Skeletal muscle satellite cell (primary cell): ENCODE results near the gene RHOF.
A peak's percentile ranks its signal among the peaks of the same experiment; 100 is the strongest.

Source experiments
- H3K27me3 ChIP-seq: 2 replicates; pipeline ENCODE4 v1.7.0; 2013; ENCODE audit warnings: low read length; ENCODE audit not compliant: control insufficient read depth, insufficient read depth
- H3K36me3 ChIP-seq: 2 replicates; pipeline ENCODE4 v1.7.0; 2013; ENCODE audit warnings: mild to moderate bottlenecking, control low read depth, low read length; ENCODE audit not compliant: insufficient read depth
- H3K4me1 ChIP-seq: 2 replicates; pipeline ENCODE4 v1.7.0; 2013; ENCODE audit warnings: low read length; ENCODE audit not compliant: control insufficient read depth, insufficient read depth
- H3K4me2 ChIP-seq: 2 replicates; pipeline ENCODE4 v1.7.0; 2013; ENCODE audit warnings: mild to moderate bottlenecking, low read length
- H3K4me3 ChIP-seq: 2 replicates; pipeline ENCODE4 v1.7.0; 2013; ENCODE audit warnings: low read length
- H3K9ac ChIP-seq: 2 replicates; pipeline ENCODE4 v1.7.0; 2013; ENCODE audit warnings: mild to moderate bottlenecking, low read depth, low read length, moderate library complexity
- H3K9me3 ChIP-seq: replicated peaks from 2 replicates; pipeline ENCODE4 v1.7.0; 2013; ENCODE audit warnings: mild to moderate bottlenecking, control low read depth, low read length

Gene RHOF

DNA sequence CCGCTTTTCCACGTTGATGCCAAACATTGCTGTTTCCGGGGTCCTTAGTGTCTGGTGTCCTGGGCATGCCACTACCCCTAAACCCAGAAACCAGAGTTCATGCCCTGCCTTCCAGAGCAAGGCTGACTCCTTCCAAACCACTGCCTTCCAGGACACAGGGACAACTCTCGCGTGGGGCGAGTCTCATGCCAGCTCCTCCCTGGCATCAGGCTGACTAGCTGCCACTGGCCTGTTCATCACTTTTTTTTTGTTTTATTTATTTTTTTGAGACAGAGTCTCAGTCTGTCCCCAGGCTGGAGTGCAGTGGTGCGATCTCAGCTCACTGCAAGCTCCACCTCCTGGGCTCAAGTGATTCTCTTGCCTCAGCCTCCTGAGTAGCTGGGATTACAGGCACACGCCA, 15.1 kb upstream of the RHOF start:
- no peak overlapping the region for H3K4me3 ChIP-seq
- no peaks in the 10 kb centered on the region for H3K9me3 ChIP-seq
- H3K9ac ChIP-seq, result no peak overlapping the region
- H3K4me2 ChIP-seq, result no peak overlapping the region
- H3K4me1 ChIP-seq, result peaks cover 43% of the 10 kb centered on the region
- H3K27me3 ChIP-seq, result no peaks in the 10 kb centered on the region
- peaks cover 57% of the 10 kb centered on the region for H3K36me3 ChIP-seq

DNA sequence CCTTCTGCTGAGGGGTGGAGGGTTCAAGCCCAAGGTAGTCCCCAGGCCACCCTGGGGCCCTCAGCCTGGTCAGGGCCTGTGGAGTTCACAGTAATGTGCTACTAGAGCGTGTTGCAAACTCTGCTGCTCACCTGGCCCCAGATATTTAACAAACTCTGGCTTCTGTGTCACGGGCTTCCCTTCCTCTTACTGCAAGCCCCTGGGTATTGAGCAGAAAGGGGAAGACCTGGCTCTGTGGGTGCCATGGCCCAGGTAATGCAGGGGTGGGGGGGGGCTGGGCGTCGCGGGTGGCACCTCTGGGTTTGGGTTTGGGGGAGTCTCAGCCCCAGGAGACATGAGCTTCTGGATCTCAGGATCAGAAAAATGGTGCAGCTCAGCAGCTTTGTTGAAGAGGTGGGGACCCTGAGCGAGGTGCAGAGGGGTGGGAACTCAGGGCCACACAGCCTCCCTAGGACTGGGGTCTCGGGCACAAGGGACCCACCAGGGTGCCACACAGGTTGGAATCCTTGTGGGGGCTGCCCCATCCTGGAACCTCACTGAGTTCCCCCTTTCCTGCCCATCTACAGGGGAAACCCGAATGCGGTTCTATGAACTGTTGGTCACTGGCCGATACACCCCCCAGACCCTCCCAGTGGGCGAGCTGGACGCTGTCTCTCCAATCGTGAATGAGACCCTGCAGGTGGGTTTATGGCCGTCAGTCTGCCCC, 14.3 kb upstream of the RHOF start:
- H3K9me3 ChIP-seq, result no peaks in the 10 kb centered on the region
- no peak overlapping the region for H3K4me2 ChIP-seq
- H3K9ac ChIP-seq, result peak overlapping the region; percentile 99
- peaks cover 34% of the 10 kb centered on the region for H3K4me1 ChIP-seq
- no peak overlapping the region for H3K4me3 ChIP-seq
- no peaks in the 10 kb centered on the region for H3K27me3 ChIP-seq
- peaks cover 52% of the 10 kb centered on the region for H3K36me3 ChIP-seq

DNA sequence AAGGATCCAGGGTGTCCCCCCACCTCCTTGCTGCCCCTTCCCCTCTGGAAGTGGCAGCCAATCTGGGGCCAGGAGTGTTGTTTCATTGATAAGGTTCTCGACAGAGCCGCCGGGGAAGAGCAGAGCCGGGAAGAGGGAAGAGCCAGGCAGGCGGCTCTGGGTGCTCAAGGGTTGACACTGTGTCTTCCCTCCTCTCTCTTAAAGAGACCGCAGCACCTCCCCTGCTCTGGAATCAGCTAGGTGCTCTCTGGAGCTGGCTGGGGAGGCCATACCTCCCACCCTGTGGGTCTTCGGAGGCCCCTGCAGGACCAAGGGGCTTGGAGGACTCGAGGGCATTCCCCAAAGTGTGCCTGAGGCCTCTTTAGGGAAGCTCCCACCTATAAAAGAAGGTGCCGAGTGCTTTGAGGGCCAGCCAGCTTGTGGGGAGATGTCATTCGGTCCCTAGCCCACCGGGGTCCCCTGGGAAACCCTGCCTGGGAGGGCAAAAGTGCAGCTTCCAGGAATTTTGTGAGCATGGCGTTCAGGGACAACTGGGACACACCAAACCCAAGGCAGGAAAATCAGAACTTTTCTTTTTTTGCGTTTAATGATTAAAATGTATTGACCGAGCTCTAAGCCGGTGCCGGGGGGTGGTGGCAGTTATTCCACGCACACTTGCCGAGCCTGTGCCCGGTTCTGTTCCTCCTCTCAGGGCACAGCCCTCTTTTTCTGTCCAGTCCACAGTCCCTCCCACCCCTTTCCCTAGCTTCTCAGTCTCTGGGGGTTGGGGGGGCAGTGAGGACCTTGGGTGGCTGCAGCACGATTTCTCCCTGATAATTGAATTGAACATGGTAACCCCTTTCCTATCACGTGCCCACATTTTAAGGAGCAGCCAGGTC, 13.3 kb upstream of the RHOF start:
- Histone ChIP-seq H3K9me3 (no peaks in the 10 kb centered on the region), H3K36me3 (peaks cover 52% of the 10 kb centered on the region), H3K4me3 (peak overlapping the region; percentile 74), H3K9ac (peak overlapping the region; percentile 99), H3K27me3 (no peaks in the 10 kb centered on the region), H3K4me2 (peak overlapping the region; percentile 93), H3K4me1 (peaks cover 36% of the 10 kb centered on the region)

DNA sequence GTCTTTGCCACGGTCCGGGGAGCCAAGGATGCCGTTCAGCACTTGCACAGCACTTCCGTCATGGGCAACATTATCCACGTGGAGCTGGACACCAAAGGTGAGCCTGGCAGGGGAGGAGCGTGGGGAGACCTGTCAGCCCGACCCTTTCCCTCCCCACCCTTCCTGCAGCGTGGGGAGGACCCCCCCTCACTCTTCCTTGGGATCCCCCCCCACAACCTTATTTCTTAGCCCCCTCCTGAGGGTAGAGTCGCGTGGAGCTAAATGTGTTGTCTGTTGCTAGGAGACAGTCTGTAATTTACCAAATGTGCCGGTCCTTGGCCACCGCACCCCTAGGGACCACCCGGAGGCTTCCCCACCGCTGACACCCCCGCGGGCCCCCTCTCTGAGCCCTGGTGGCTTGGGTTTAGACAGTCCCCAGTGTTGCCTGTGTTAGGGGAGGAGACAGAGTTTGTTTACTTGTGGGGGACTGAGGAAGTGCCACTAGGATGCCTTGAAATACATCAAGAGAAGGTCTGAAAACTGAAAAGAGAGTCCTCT, 12.6 kb upstream of the RHOF start:
- Histone ChIP-seq H3K9me3 (no peaks in the 10 kb centered on the region), H3K36me3 (peaks cover 45% of the 10 kb centered on the region), H3K4me1 (peaks cover 36% of the 10 kb centered on the region), H3K27me3 (no peaks in the 10 kb centered on the region), H3K4me3 (peak overlapping the region; percentile 74), H3K9ac (peak overlapping the region; percentile 99), H3K4me2 (peak overlapping the region; percentile 93)

DNA sequence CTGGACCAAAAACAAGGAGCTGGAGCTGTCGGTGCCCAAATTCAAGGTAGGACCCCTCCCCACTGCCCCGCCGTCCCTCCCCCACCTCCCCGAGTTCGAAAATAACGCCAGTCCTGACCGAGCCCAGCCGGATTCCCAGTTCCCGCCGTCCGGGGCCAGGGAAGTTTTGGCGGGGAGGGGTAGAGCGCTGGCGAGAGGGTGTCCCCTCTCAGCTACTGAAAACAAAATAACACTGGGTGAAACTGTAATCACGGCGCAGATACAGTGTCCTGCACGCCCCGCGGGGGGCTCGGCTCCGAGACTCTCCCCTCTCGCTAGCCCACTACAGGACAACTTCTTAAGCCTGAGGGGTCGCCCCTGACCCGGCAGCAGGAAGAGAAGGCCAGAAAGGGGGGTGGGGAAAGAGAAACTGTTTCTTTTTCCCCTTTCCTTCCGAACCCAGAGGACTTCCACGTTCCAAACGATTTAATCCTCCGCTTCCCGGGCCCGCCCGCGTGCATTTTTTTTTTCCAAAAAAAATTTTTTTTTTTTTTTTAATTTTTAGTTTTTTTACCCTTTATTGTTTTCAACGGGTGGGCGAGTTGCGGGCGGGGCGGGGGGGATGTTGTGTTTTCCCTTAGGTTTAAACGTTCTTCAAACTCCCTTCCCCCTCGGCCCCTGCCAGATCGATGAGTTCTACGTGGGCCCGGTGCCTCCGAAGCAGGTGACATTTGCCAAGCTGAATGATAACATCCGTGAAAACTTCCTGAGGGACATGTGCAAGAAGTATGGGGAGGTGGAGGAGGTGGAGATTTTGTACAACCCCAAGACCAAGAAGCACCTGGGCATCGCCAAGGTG, 11.9 kb upstream of the RHOF start:
- Histone ChIP-seq H3K9ac (peak overlapping the region; percentile 99), H3K9me3 (no peaks in the 10 kb centered on the region), H3K36me3 (peaks cover 38% of the 10 kb centered on the region), H3K4me3 (peak overlapping the region; percentile 74), H3K4me2 (peak overlapping the region; percentile 93), H3K4me1 (peaks cover 37% of the 10 kb centered on the region), H3K27me3 (no peaks in the 10 kb centered on the region)

DNA sequence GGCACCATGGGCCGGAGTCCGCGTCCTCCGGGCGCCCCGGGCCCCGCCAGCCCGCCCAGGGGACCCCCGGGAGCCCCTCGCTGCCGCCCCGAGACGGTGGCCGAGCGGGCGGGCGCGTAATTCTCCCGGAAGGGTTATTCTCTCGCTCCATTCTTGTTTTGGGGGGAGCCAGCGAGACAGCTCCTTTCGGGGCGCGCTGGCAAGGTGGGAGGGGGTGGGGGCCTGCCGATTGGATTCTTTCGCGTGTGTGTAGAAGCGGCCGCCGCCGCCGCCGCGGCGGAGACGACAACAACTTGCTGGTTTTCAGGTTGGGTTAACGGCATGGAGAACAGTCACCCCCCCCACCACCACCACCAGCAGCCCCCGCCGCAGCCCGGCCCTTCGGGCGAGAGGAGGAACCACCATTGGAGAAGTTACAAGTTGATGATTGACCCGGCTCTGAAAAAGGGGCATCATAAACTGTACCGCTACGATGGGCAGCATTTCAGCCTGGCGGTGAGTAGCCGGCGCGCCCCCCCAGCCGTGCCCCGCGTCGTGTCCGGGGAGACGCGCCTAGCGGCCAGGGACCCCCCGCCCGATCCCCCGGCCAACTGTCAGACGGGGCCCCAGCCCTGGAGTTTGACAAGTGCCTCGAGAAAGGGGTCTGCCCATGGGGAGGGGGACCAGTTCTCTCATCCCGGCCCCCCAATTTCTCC, 11.1 kb upstream of the RHOF start:
- Histone ChIP-seq H3K4me1 (peaks cover 37% of the 10 kb centered on the region), H3K9ac (peak overlapping the region; percentile 99), H3K4me2 (peak overlapping the region; percentile 93), H3K9me3 (no peaks in the 10 kb centered on the region), H3K36me3 (peaks cover 30% of the 10 kb centered on the region), H3K4me3 (peak overlapping the region; percentile 74), H3K27me3 (no peaks in the 10 kb centered on the region)

DNA sequence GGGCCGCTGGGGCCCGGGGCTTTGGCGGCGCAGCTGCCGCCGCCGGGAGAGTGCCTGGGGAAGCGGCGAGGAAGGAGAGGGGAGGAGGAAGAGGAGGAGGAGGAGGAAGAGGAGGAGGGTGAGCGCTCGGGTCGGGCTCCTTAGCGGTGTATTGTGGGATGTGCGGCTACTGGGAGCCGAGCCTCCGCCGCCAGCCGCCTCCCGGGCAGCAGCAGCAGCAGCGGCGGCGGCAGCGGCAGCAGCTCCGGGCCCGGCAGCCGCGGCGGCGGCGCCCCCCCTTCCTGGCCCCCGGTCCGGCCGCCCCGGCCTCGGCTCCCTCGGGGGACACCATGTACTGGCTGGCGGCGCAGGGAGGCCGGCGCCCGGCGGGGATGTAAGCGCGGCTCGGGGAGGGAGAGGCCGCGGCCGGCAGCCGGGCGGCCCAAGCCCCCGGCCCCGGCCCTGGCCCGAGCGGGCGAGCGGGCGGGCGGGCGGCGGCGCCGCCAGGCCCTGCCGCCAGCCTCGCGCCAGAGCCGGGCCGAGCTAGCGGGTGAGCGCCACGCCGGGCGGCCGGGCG, 10.5 kb upstream of the RHOF start, which contains the start of gene SETD1B:
TSS of gene SETD1B (plus strand) at position 149 of the 556 bp plus-strand sequence. CDS start 729 bp downstream, outside the sequence.
- peaks cover 23% of the 10 kb centered on the region for H3K36me3 ChIP-seq
- H3K9ac ChIP-seq, result peak within 1 kb of the TSS; percentile 99
- H3K4me3 ChIP-seq, result peak within 1 kb of the TSS; percentile 74
- H3K4me1 ChIP-seq, result peaks cover 42% of the 10 kb centered on the region
- no peaks in the 10 kb centered on the region for H3K9me3 ChIP-seq
- H3K27me3 ChIP-seq, result no peaks in the 10 kb centered on the region
- H3K4me2 ChIP-seq, result peak within 1 kb of the TSS; percentile 98

DNA sequence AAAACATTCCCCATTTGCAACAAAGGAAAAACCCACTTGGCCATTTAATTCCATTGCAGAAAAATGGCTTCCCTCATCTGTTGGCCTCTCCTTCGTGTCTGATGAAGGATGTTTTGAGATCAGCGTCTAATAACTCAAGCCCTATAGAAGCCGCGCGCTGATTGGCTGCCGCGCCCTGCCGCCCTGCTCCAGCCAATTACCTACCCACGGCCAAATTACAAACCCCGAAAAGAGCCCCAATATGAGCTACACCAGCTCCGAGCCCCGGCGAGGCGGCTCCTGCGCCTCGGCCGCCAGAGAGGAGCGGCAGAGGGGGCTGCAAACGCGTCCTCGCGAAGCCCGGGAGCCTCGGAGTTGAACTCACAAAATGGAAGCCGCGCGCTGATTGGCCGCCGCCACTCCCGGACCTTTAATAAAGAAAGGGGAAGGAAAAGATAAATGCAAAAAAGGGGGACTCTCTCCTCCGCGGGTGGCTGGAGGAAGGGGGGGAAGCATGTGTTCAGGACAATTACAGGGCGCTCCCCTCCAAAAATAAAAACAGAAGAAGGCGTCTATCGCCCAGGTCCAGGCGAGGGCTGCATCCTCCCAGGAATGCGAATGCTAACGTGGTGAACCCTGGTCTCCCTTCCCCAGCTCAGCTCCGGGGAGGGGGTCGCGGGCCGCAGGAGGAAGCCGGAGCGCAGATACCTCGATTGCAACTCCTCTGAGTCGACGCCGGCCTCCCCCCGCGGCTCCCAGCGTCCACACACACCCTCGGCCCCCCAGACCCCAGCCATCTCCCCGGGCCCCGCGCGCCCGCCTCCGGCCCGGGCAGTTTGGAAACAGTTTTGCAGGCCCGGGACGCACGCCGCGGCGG, 9.6 kb upstream of the RHOF start:
- Histone ChIP-seq H3K4me3 (peak overlapping the region; percentile 74), H3K9ac (peak overlapping the region; percentile 99), H3K4me2 (peak overlapping the region; percentile 98), H3K4me1 (peaks cover 50% of the 10 kb centered on the region), H3K9me3 (no peaks in the 10 kb centered on the region), H3K36me3 (peaks cover 17% of the 10 kb centered on the region), H3K27me3 (no peaks in the 10 kb centered on the region)

DNA sequence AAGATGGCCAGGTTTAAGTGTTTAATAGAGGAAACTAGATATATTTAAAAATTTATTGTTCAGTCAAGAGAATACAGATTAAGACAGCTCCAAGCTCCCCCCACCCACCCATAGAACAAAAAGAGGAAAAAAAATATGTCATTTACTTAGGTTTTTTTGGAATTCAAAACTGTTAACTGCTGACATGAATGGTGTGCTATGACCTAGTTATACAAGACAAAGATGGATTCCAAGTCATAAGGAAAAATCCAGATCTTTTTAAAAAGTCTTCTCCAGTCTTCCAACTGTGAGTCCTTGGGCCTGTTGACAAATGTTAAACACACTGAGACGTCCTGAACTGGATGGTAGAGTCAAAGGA, 9.0 kb upstream of the RHOF start:
- no peaks in the 10 kb centered on the region for H3K9me3 ChIP-seq
- peak overlapping the region; percentile 98 for H3K4me2 ChIP-seq
- no peaks in the 10 kb centered on the region for H3K27me3 ChIP-seq
- H3K4me3 ChIP-seq, result peak overlapping the region; percentile 74
- H3K9ac ChIP-seq, result peak overlapping the region; percentile 99
- peaks cover 56% of the 10 kb centered on the region for H3K4me1 ChIP-seq
- H3K36me3 ChIP-seq, result peaks cover 13% of the 10 kb centered on the region
